GM18951 (cell line): ENCODE results near the gene PIGS.
"Not testable (repeated sequence)": the region's sequence is repeated elsewhere in the genome, so short reads cannot be mapped to it uniquely, and the experiment has no call there.

Experiments used
- POLR2A ChIP-seq: IDR thresholded peaks from 4 replicates; pipeline ENCODE4 v1.6.1; 2011; ENCODE audit warnings: mild to moderate bottlenecking; ENCODE audit not compliant: insufficient read length, insufficient read depth; ENCODE audit errors: extremely low read depth
- in situ Hi-C: fragments of 300-500 bp; cut with MboI; formaldehyde crosslinking; loops from one replicate; pipeline ENCODE4 v1.12.0; 2022; ENCODE audit warnings: low sequenced_read_pairs, mixed read lengths, inconsistent platforms; ENCODE audit not compliant: unreplicated experiment

Gene PIGS

DNA sequence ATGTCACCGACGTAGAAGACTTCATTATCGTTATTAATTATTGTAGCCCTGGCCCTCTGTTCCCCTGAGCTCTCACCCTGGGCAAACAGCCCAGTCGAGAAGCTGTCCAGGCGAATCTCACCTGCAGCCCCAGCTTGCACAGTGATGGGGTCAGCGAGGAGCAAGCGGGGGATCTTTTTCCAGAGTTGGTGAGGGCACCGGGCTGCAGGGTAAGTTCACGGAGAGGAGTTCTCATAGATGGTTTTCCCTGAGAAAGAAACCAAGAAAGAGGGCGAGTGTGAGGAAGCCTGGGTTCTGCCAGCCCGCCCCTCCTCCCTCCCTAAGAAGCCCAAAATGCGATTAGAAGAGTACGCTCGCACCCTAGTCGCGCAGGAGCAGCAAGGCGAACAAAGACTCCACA lies 27.1 kb upstream of the PIGS start:
- in situ Hi-C loops: no loop called here

DNA sequence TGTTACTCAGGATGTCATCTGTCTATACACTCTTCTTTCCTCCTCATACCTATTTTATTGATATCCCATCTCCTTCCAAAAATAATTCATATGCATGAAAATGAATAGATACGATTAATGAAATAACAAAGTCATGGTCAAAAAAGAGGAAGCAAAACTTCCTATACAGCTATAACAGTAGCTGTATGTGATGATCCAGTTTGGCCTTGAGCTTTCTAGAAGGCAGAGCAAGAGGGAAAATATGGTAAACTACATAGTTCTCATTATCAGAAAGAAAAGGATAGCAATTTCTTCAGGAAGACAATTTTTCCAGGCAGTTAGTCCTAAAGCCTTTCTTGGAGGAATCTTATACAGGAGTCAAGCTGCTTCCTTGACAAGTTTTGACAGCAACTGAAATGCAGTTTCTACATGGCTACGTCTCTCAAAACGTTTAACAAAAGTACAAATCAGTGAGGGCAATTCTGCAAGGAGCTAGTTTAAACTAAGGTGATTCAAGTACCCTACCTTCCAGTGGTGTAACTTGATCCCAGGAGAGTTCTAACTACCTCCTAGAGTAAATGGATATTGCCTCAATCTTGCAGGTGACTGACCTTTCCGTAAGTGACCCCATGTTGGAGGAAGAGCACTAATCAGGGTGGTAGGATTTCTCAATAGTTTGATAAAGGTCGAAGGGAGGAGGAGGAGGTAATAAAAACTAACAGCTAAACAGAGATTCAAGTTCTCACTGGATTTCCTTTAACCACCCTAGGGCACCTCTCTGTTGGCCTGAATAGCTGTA lies 26.5 kb upstream of the PIGS start:
- no peak for TF ChIP-seq POLR2A
- in situ Hi-C loops: no loop called here

More for the DNA sequence above, 27.1 kb upstream of the PIGS start:
- no peak for TF ChIP-seq POLR2A

DNA sequence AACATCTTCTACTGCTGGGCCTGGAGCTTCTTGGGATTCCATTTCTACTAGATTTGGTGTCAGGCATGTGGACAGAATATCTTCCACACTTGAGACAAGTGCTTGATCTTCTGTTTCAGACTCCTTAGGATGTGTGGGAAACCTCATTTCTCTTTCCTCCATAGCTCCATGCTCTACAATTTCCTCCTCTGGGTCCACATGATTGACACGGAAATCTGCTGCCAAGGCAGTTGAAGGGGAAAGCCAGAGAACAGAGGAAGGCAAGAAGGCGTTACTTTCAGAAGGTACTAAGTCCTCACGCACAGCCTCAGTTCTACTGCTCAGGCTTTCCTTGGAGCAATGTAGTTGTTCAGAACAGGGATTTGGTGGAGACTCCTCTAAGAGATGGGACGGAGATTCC lies 20.9 kb upstream of the PIGS start:
- in situ Hi-C loops: no loop called here
- no peak for TF ChIP-seq POLR2A

DNA sequence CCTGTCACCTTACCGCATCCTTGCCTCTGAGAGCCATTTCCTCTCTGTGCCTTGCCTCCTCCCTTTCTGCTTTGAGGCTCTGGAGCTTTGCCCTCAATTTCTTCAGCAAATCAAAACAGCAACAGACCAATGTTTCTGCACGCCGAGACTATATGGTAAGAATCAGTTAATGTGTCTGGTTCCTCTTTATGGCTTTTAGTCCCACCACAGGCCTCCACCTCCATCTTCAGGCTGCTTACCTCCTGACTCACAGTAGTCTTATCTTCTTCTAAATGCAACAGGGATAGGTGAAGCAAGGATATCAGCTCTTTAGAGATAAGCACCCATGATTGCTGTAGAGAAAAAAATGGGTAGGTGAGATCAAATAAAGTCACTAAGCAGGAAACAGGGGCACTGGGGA lies 14.5 kb upstream of the PIGS start:
- TF ChIP-seq POLR2A: no peak
- in situ Hi-C loops: no loop called here

GRCh38 chr17:28584434-28584833 lies 13.1 kb upstream of the PIGS start:
- in situ Hi-C loops: no loop called here
- no peak for TF ChIP-seq POLR2A

DNA sequence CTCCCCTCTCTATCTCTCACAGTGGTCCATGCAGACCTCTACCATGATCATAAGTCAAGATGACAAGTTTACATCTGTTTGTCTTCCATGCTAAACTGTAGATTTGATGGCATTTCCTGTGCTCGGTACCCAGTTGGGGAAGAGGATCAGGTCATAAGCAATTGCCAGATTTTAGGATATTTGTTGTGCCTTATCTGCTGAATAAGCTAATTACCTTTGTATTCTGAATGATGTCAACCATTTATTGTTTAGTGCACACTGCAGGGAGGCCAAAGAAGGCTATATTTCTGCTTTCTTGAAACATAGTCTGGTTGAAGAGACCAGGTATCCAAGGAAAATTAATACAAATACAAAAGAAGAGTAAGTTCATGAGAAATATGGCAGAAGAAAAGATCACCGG lies 11.2 kb upstream of the PIGS start:
- no peak for TF ChIP-seq POLR2A
- in situ Hi-C loops: no loop called here

GRCh38 chr17:28580959-28581358 lies 9.6 kb upstream of the PIGS start:
- in situ Hi-C loops: no loop called here
- TF ChIP-seq POLR2A: no peak

DNA sequence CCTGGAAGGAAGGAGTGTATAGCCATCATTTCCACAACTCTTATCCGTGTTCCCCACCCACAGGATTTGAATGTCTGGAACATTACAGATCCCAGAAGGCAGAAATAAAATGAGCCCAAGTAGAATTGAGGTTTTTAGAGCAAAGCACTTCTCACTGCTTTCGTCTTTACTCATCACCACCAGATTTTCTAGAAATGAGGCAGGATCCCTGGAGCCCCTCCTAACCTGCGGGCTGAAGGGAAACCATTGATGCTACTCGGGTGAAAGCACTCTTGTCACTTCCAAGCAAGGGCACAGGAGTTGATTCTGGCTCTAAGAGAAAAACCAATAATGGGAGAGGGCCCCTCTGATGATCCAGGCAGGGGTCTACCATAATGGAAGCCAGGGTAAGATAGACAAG lies 8.2 kb upstream of the PIGS start:
- in situ Hi-C loops: no loop called here
- TF ChIP-seq POLR2A: no peak

- no peak for TF ChIP-seq POLR2A
- in situ Hi-C loops: no loop called here
Measured at GRCh38 chr17:28578246-28579195, 7.2 kb upstream of the PIGS start.

GRCh38 chr17:28577466-28577824 lies 6.1 kb upstream of the PIGS start:
- no peak for TF ChIP-seq POLR2A
- in situ Hi-C loops: no loop called here

GRCh38 chr17:28576758-28577465 lies 5.6 kb upstream of the PIGS start, which contains the start of gene ALDOC:
ALDOC (minus strand) TSS chr17:28576895; CDS start chr17:28575532, 1,363 bp downstream.
- peak; percentile 82 for TF ChIP-seq POLR2A
- in situ Hi-C loops: no loop called here

DNA sequence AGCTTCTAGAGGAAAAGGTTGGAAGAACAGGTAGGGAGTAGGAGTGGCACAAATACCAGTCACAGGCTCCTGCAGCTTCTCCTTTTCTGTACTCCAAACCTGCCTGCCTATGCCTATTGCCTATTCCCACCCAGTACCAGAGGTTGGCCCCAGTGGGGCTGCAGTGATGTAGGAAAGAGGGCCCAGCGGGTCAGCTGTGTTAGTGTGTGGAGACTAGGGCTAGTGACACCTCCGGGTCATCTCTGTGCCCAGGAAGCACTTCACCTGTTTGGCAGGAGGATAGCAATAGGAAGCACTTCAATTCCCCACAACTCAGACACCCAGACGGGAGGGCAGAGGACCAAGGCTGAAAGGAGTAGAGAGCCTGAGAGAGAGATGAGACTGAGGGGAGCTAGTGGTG lies 4.7 kb upstream of the PIGS start:
- in situ Hi-C loops: not testable (repeated sequence)

DNA sequence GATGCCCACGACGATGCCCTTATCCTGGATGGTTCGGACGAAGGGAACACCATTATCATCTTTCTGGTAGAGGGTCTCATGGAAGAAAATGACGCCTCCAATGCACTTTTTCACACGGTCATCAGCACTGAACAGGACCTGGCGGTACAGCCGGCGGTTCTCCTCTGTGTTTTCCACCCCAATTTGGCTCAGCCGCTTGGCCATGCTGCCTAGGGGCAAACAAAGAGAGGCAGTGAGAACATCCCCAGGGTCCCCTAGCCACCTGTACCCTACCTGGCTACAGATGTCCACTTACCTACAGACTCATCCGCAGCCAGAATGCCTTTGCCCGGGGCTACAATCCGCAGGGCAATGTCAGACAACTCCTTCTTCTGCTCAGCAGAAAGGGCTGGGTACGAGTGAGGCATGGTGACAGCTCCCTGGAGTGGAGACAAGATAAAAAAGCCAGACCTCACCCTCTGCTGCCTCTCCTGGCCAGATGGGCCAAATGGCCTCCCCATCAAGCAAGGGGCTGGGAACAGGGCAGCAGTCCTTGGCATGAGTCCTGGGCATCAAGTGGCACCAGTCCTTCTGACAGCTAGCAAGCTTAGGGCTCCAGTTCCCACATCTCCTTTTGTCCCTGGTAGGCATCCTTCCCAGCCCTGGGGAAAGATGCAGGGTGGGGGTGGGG lies 3.9 kb upstream of the PIGS start:
- in situ Hi-C loops: no loop called here
- no peak for TF ChIP-seq POLR2A
